SK-N-SH treated with all-trans-retinoic acid at 6 μM for 48 hours (cell line): ENCODE measurements around the gene LDLRAP1.

Experiments
- ATAC-seq: fragments of 200-7000 bp; cut with Tn5 transposase; 3 replicates; pipeline ENCODE4 v1.9.1; 2020; ENCODE audit warnings: mild to moderate bottlenecking, moderate library complexity
- ARNTL ChIP-seq: fragments of 450-650 bp; formaldehyde crosslinking; IDR thresholded peaks from 2 replicates; pipeline ENCODE4 v1.5.0; 2020; ENCODE audit warnings: low read depth, mild to moderate bottlenecking, moderate library complexity, borderline replicate concordance
- BACH2 ChIP-seq: fragments of 250-450 bp; sonication (Bioruptor Pico); IDR thresholded peaks from 2 replicates; pipeline ENCODE4 v1.9.0; 2021; ENCODE audit warnings: mild to moderate bottlenecking, borderline replicate concordance
- CREB5 ChIP-seq: fragments of 250-450 bp; sonication (Bioruptor Pico); IDR thresholded peaks from 2 replicates; pipeline ENCODE4 v1.5.1; 2020; ENCODE audit warnings: low read depth, mild to moderate bottlenecking, moderate library complexity
- CSDC2 ChIP-seq: fragments of 250-450 bp; sonication (Bioruptor Pico); IDR thresholded peaks from 2 replicates; pipeline ENCODE4 v1.5.0; 2020; ENCODE audit warnings: mild to moderate bottlenecking, moderate library complexity
- GLIS3 ChIP-seq: fragments of 250-450 bp; sonication (Bioruptor Pico); IDR thresholded peaks from 2 replicates; pipeline ENCODE4 v1.5.0; 2020; ENCODE audit warnings: mild to moderate bottlenecking, moderate library complexity
- ISL1 ChIP-seq: fragments of 250-450 bp; sonication (Bioruptor Pico); IDR thresholded peaks from 2 replicates; pipeline ENCODE4 v2.1.2; 2022; ENCODE audit warnings: mild to moderate bottlenecking, moderate library complexity
- OSR1 ChIP-seq: fragments of 250-450 bp; sonication (Bioruptor Pico); IDR thresholded peaks from 2 replicates; pipeline ENCODE4 v1.8.0; 2022; ENCODE audit warnings: moderate library complexity, mild to moderate bottlenecking, inconsistent platforms
- POU6F1 ChIP-seq: fragments of 250-450 bp; sonication (Bioruptor Pico); IDR thresholded peaks from 2 replicates; pipeline ENCODE4 v1.8.0; 2021; ENCODE audit warnings: low read depth, mild to moderate bottlenecking, moderate library complexity, borderline replicate concordance
- PPARA ChIP-seq: fragments of 250-450 bp; sonication (Bioruptor Pico); IDR thresholded peaks from 2 replicates; pipeline ENCODE4 v1.5.0; 2020; ENCODE audit warnings: mild to moderate bottlenecking, borderline replicate concordance
- RARB ChIP-seq: fragments of 250-450 bp; sonication (Bioruptor Pico); IDR thresholded peaks from 2 replicates; pipeline ENCODE4 v1.8.0; 2021; ENCODE audit warnings: mild to moderate bottlenecking, moderate library complexity
- SNAI2 ChIP-seq: fragments of 250-450 bp; sonication (Bioruptor Pico); IDR thresholded peaks from 2 replicates; pipeline ENCODE4 v1.5.0; 2020; ENCODE audit warnings: mild to moderate bottlenecking, moderate library complexity
- TCF4 ChIP-seq: fragments of 250-450 bp; sonication (Bioruptor Pico); IDR thresholded peaks from 2 replicates; pipeline ENCODE4 v1.8.0; 2021; ENCODE audit warnings: mild to moderate bottlenecking, moderate library complexity, borderline replicate concordance
- TOX ChIP-seq: fragments of 250-450 bp; sonication (Bioruptor Pico); IDR thresholded peaks from 2 replicates; pipeline ENCODE4 v1.8.0; 2021; ENCODE audit warnings: mild to moderate bottlenecking, moderate library complexity, borderline replicate concordance
- TSHZ2 ChIP-seq: fragments of 250-450 bp; sonication (Bioruptor Pico); IDR thresholded peaks from 2 replicates; pipeline ENCODE4 v1.5.0; 2020; ENCODE audit warnings: mild to moderate bottlenecking, moderate library complexity
- ZC3H10 ChIP-seq: fragments of 250-450 bp; sonication (Bioruptor Pico); IDR thresholded peaks from 2 replicates; pipeline ENCODE4 v1.5.1; 2021; ENCODE audit warnings: mild to moderate bottlenecking, moderate library complexity
- ZFP3 ChIP-seq: fragments of 250-450 bp; sonication (Bioruptor Pico); IDR thresholded peaks from 2 replicates; pipeline ENCODE4 v1.5.0; 2020; ENCODE audit warnings: mild to moderate bottlenecking, moderate library complexity
- ZFP30 ChIP-seq: fragments of 450-650 bp; formaldehyde crosslinking; IDR thresholded peaks from 2 replicates; pipeline ENCODE4 v1.5.0; 2022; ENCODE audit warnings: mild to moderate bottlenecking, moderate library complexity
- ZNF565 ChIP-seq: fragments of 450-650 bp; formaldehyde crosslinking; conservative IDR thresholded peaks from 2 replicates; pipeline ENCODE4 v1.5.0; 2020; ENCODE audit warnings: low read depth, mild to moderate bottlenecking, moderate library complexity
- ZNF8 ChIP-seq: fragments of 450-650 bp; formaldehyde crosslinking; IDR thresholded peaks from 2 replicates; pipeline ENCODE4 v1.5.0; 2020; ENCODE audit warnings: mild to moderate bottlenecking, moderate library complexity
- TF ChIP-seq, protein P1 (sequence below): fragments of 250-450 bp; sonication (Bioruptor Pico); IDR thresholded peaks from 2 replicates; pipeline ENCODE4 v1.5.1; 2021; ENCODE audit warnings: mild to moderate bottlenecking, moderate library complexity
- TF ChIP-seq, protein P2 (sequence below): fragments of 250-450 bp; sonication (Bioruptor Pico); IDR thresholded peaks from 2 replicates; pipeline ENCODE4 v1.8.0; 2020; ENCODE audit warnings: mild to moderate bottlenecking, moderate library complexity, borderline replicate concordance

The LDLRAP1 gene

DNA sequence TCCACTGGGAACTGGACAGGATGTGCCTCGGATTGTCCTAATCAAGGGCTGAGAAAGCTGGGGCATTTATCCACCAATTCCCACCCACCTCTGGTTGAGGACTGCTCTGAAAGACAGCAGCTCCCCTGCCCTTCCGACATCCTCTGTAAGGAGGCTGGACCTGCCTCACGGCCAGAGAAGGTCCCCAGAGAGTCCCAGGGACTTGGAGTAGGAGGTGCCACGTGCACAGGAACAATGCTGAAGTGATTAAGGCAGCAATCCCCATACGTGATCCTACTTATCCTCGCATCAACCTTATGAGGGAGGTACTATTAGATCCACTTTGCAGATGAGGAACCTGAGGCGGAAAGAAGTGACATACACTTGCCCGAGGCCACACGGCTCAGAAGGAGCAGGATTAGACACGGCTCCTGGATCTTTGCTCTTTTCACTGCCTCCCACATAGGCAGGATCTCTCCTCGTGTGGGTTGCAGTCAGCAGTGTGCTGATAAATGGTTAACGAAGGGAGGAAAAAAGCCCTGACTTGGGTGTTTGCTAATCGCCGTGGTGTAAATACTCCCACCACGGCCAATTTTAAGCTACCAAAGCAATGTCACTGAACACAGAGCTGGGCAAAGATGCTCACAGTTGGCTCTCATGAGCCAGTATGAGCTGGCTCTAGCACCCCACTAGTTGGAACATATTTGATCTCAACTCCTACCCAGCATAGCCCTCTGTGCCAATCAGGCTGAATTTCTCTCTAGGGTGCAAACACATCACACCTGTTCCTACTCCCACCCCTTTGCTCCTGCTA, 18.6 kb upstream of the LDLRAP1 start:
- no peak for TF ChIP-seq RARB (CRISPR knock-in tag)
- TF ChIP-seq SNAI2: no peak
- TF ChIP-seq ZC3H10 (CRISPR knock-in tag): no peak
- no peak for TF ChIP-seq PPARA (CRISPR knock-in tag)
- TF ChIP-seq, protein P1, sequence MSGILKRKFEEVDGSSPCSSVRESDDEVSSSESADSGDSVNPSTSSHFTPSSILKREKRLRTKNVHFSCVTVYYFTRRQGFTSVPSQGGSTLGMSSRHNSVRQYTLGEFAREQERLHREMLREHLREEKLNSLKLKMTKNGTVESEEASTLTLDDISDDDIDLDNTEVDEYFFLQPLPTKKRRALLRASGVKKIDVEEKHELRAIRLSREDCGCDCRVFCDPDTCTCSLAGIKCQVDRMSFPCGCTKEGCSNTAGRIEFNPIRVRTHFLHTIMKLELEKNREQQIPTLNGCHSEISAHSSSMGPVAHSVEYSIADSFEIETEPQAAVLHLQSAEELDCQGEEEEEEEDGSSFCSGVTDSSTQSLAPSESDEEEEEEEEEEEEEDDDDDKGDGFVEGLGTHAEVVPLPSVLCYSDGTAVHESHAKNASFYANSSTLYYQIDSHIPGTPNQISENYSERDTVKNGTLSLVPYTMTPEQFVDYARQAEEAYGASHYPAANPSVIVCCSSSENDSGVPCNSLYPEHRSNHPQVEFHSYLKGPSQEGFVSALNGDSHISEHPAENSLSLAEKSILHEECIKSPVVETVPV (CRISPR knock-in tag): no peak
- no peak for TF ChIP-seq ARNTL (CRISPR knock-in tag)
- no peak for TF ChIP-seq CSDC2
- TF ChIP-seq, protein P2, sequence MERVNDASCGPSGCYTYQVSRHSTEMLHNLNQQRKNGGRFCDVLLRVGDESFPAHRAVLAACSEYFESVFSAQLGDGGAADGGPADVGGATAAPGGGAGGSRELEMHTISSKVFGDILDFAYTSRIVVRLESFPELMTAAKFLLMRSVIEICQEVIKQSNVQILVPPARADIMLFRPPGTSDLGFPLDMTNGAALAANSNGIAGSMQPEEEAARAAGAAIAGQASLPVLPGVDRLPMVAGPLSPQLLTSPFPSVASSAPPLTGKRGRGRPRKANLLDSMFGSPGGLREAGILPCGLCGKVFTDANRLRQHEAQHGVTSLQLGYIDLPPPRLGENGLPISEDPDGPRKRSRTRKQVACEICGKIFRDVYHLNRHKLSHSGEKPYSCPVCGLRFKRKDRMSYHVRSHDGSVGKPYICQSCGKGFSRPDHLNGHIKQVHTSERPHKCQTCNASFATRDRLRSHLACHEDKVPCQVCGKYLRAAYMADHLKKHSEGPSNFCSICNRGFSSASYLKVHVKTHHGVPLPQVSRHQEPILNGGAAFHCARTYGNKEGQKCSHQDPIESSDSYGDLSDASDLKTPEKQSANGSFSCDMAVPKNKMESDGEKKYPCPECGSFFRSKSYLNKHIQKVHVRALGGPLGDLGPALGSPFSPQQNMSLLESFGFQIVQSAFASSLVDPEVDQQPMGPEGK (CRISPR knock-in tag): no peak
- no peak for TF ChIP-seq TOX (CRISPR knock-in tag)
- TF ChIP-seq TCF4: no peak
- no peak for TF ChIP-seq ZNF565 (CRISPR knock-in tag)
- ATAC-seq: no peak

GRCh38 chr1:25525361-25525688, 18.1 kb upstream of the LDLRAP1 start:
- no peak for ATAC-seq

More at GRCh38 chr1:25525361-25525688, 18.1 kb upstream of the LDLRAP1 start:
- TF ChIP-seq POU6F1 (CRISPR knock-in tag): no peak
- TF ChIP-seq CREB5 (CRISPR knock-in tag): no peak
- TF ChIP-seq, protein P1 (CRISPR knock-in tag): no peak
- TF ChIP-seq GLIS3 (CRISPR knock-in tag): no peak
- no peak for TF ChIP-seq TOX (CRISPR knock-in tag)
- TF ChIP-seq ISL1 (CRISPR knock-in tag): no peak
- TF ChIP-seq ZFP30 (CRISPR knock-in tag): no peak
- TF ChIP-seq ZNF8 (CRISPR knock-in tag): no peak
- TF ChIP-seq CSDC2: no peak
- TF ChIP-seq TSHZ2 (CRISPR knock-in tag): no peak
- TF ChIP-seq TCF4: no peak
- TF ChIP-seq RARB (CRISPR knock-in tag): no peak
- no peak for TF ChIP-seq BACH2 (CRISPR knock-in tag)
- TF ChIP-seq OSR1 (CRISPR knock-in tag): no peak
- no peak for TF ChIP-seq ZFP3
- TF ChIP-seq ARNTL (CRISPR knock-in tag): no peak
